Karpas-422 (cell line): ENCODE results near the gene RHO. TPM values are rescaled to one million over a fixed set of nuclear protein-coding genes. Genes with fewer than 3 reads are reported as not detected.

ENCODE experiments used
- DNase-seq: peaks from one replicate; pipeline ENCODE4 v3.0.0-alpha.2; 2015
- H2AFZ ChIP-seq: fragments of 200-600 bp; sonication (generic); 2 replicates; pipeline ENCODE4 v1.6.1; 2014; ENCODE audit warnings: antibody characterized with exemption, low read length, mixed read lengths
- H3K27ac ChIP-seq: fragments of 200-600 bp; sonication (generic); 2 replicates; pipeline ENCODE4 v1.5.1; 2014; ENCODE audit warnings: mild to moderate bottlenecking, low read length, moderate library complexity
- H3K27me3 ChIP-seq: fragments of 200-600 bp; sonication (generic); 2 replicates; pipeline ENCODE4 v1.6.1; 2014; ENCODE audit warnings: low read length, mixed read lengths
- H3K36me3 ChIP-seq: fragments of 200-600 bp; sonication (generic); 2 replicates; pipeline ENCODE4 v1.6.1; 2014; ENCODE audit warnings: low read length, mixed read lengths; ENCODE audit not compliant: insufficient read depth
- H3K4me1 ChIP-seq: fragments of 200-600 bp; sonication (generic); 2 replicates; pipeline ENCODE4 v1.6.1; 2014; ENCODE audit warnings: mild to moderate bottlenecking, low read length, mixed read lengths
- H3K4me2 ChIP-seq: fragments of 200-600 bp; sonication (generic); 2 replicates; pipeline ENCODE4 v1.6.1; 2014; ENCODE audit warnings: low read length, low read depth, mild to moderate bottlenecking; ENCODE audit not compliant: poor library complexity, severe bottlenecking
- H3K4me3 ChIP-seq: fragments of 200-600 bp; sonication (generic); 2 replicates; pipeline ENCODE4 v1.5.1; 2014; ENCODE audit warnings: mild to moderate bottlenecking, antibody characterized with exemption, low read length, mixed read lengths
- H3K79me2 ChIP-seq: fragments of 200-600 bp; sonication (generic); 2 replicates; pipeline ENCODE4 v1.6.1; 2014; ENCODE audit warnings: mild to moderate bottlenecking, low read length, mixed read lengths
- H3K9ac ChIP-seq: fragments of 200-600 bp; sonication (generic); 2 replicates; pipeline ENCODE4 v1.6.0; 2014; ENCODE audit warnings: low read length
- H3K9me2 ChIP-seq: fragments of 200-600 bp; sonication (generic), shearing (Covaris generic); replicated peaks from 2 replicates; pipeline ENCODE4 v1.6.0; 2014; ENCODE audit warnings: mild to moderate bottlenecking, low read length, moderate library complexity; ENCODE audit not compliant: insufficient read depth
- H3K9me3 ChIP-seq: fragments of 300-700, 200-600 bp; sonication (generic); 2 replicates; pipeline ENCODE4 v1.6.1; 2014; ENCODE audit warnings: low read length, mixed read lengths
- H4K20me1 ChIP-seq: fragments of 200-600 bp; sonication (generic); 2 replicates; pipeline ENCODE4 v1.6.1; 2014; ENCODE audit warnings: mild to moderate bottlenecking, antibody characterized with exemption, low read length, low read depth; ENCODE audit not compliant: insufficient read depth
- total RNA-seq: library from RNA; depleted of rRNA; stranded (reverse); fragments of >200 nt; shearing (Covaris generic); gene quantifications from 2 replicates; pipeline ENCODE4 v1.2.3, GENCODE V29; 2014; ENCODE audit warnings: low replicate concordance

Gene RHO
- total RNA-seq, 1 experiment from 2014 or later, result not detected

DNA sequence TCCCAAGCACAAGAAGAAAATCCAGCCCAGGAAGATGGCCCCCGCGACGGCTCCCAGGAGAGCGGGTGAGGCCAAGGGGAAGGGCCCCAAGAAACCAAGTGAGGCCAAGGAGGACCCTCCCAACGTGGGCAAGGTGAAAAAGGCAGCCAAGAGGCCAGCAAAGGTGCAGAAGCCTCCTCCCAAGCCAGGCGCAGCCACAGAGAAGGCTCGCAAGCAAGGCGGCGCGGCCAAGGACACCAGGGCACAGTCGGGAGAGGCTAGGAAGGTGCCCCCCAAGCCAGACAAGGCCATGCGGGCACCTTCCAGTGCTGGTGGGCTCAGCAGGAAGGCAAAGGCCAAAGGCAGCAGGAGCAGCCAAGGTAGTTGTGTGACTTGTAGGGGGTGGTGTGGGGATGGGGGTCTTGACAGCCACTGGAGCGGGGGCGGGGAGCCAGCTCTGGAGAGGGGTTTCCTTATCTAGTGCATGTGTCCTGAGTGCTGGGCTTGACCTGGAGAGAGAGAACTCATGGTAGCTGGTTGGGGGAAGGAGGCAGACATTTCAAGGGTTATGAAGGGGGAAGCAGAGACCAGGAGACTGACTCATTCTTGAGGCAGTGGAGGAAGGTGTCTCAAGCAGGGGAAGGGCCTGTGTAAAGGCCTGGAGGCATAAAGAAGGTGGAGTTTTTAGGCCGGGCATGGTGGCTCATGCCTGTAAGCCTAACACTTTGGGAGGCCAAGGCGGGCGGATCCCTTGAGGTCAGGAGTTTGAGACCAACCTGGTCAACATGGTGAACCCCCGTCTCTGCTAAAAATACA lies 20.8 kb downstream of the RHO start:
- no peaks in the 10 kb centered on the region for H3K9me2 ChIP-seq
- no peaks in the 10 kb centered on the region for H3K36me3 ChIP-seq
- no peaks in the 10 kb centered on the region for H4K20me1 ChIP-seq
- no peak for DNase-seq
- no peaks in the 10 kb centered on the region for H3K9me3 ChIP-seq
- no peak overlapping the region for H3K27ac ChIP-seq
- H3K27me3 ChIP-seq, result no peaks in the 10 kb centered on the region; the same call in 1 of the 2 replicates
- no peaks in the 10 kb centered on the region for H3K79me2 ChIP-seq
- H3K4me2 ChIP-seq, result no peak overlapping the region
- H3K9ac ChIP-seq, result no peak overlapping the region
- peaks cover 11% of the 10 kb centered on the region for H3K4me1 ChIP-seq
- H2AFZ ChIP-seq, result no peak overlapping the region
- no peak overlapping the region for H3K4me3 ChIP-seq

DNA sequence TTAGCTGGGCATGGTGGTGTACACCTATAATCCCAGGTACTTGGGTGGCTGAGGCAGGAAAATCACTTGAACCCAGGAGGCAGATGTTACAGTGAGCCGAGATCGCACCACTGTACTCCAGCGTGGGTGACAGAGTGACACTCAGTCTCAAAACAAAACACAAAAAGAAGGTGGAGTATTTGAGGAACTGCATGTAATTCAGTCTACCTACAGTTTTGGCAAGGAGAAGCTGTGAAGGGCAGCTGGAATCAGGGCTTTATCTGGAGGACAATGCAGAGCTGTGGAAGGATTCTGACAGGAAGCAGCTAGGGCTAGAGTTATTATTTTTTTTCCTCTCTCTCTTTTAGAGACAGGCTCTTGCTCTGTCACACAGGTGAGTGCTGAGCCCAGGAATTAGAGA lies 21.4 kb downstream of the RHO start:
- H3K4me1 ChIP-seq, result peaks cover 12% of the 10 kb centered on the region
- H2AFZ ChIP-seq, result no peak overlapping the region
- H3K36me3 ChIP-seq, result no peaks in the 10 kb centered on the region
- H3K27ac ChIP-seq, result no peak overlapping the region
- DNase-seq, result no peak
- H3K9me3 ChIP-seq, result no peaks in the 10 kb centered on the region
- no peaks in the 10 kb centered on the region for H3K9me2 ChIP-seq
- H3K79me2 ChIP-seq, result no peaks in the 10 kb centered on the region
- no peak overlapping the region for H3K4me2 ChIP-seq
- H4K20me1 ChIP-seq, result no peaks in the 10 kb centered on the region
- H3K4me3 ChIP-seq, result no peak overlapping the region
- H3K9ac ChIP-seq, result no peak overlapping the region
- H3K27me3 ChIP-seq, result no peaks in the 10 kb centered on the region; the same call in 1 of the 2 replicates

GRCh38 chr3:129552287-129553050 lies 24.0 kb downstream of the RHO start:
- Histone ChIP-seq H3K4me2 (no peak overlapping the region), H3K36me3 (no peaks in the 10 kb centered on the region), H3K9me2 (no peaks in the 10 kb centered on the region), H3K9me3 (no peaks in the 10 kb centered on the region), H3K4me1 (peaks cover 12% of the 10 kb centered on the region), H3K4me3 (no peak overlapping the region), H3K9ac (no peak overlapping the region; the same call in 1 of the 2 replicates), H4K20me1 (no peaks in the 10 kb centered on the region), H3K79me2 (no peaks in the 10 kb centered on the region), H3K27me3 (no peaks in the 10 kb centered on the region; the same call in 1 of the 2 replicates), H2AFZ (no peak overlapping the region), H3K27ac (no peak overlapping the region)
- no peak for DNase-seq

DNA sequence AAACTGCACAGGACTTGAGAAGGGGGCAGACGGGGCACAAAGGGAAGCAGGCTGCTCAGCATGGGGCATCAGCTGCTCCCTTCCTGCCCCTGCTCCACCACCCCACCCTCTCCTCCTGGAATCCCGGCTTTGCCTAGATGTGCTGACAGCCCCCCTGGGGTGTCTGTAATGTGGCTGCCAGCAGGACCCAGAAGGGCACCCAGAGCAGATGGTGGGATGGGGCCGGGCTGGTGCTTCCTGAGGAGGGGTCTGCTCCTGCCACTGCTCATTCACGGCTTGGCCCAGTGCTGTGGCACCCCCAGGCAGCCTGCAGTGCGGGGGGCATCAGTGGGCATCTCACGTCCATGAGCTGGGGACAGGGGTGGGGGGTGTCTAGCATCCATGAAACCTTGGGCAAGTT lies 24.7 kb downstream of the RHO start:
- H2AFZ ChIP-seq, result no peak overlapping the region

GRCh38 chr3:129553719-129554118 lies 25.3 kb downstream of the RHO start:
- peak; percentile 49 for DNase-seq
- Histone ChIP-seq H3K9me2 (no peaks in the 10 kb centered on the region), H3K79me2 (no peaks in the 10 kb centered on the region), H3K4me1 (peaks cover 19% of the 10 kb centered on the region), H3K4me2 (peak overlapping the region; percentile 39), H3K36me3 (no peaks in the 10 kb centered on the region), H4K20me1 (0 out of 2 replicates have a peak, but pooled peaks cover 4% of the 10 kb centered on the region), H3K4me3 (no peak overlapping the region), H3K9ac (no peak overlapping the region), H3K27ac (no peak overlapping the region), H2AFZ (0 out of 2 replicates have a peak overlapping the region, but pooled peaks have one; percentile 32), H3K9me3 (no peaks in the 10 kb centered on the region), H3K27me3 (no peaks in the 10 kb centered on the region; the same call in 1 of the 2 replicates)

More for the DNA sequence above, 24.7 kb downstream of the RHO start:
- Histone ChIP-seq H3K27me3 (no peaks in the 10 kb centered on the region; the same call in 1 of the 2 replicates), H3K36me3 (no peaks in the 10 kb centered on the region), H3K9me3 (no peaks in the 10 kb centered on the region), H3K79me2 (no peaks in the 10 kb centered on the region), H3K4me2 (no peak overlapping the region), H3K9me2 (no peaks in the 10 kb centered on the region), H3K9ac (no peak overlapping the region), H3K4me3 (no peak overlapping the region), H3K4me1 (peaks cover 13% of the 10 kb centered on the region), H4K20me1 (0 out of 2 replicates have a peak, but pooled peaks cover 1% of the 10 kb centered on the region), H3K27ac (no peak overlapping the region)
- DNase-seq, result no peak

- H3K4me1 ChIP-seq, result peaks cover 27% of the 10 kb centered on the region
- H3K79me2 ChIP-seq, result no peaks in the 10 kb centered on the region
- no peak overlapping the region for H3K9ac ChIP-seq
- H3K9me2 ChIP-seq, result no peaks in the 10 kb centered on the region
- H3K27ac ChIP-seq, result no peak overlapping the region
- H3K9me3 ChIP-seq, result no peaks in the 10 kb centered on the region
- 0 out of 2 replicates have a peak, but pooled peaks cover 4% of the 10 kb centered on the region for H4K20me1 ChIP-seq
- H3K36me3 ChIP-seq, result no peaks in the 10 kb centered on the region
- no peak overlapping the region for H3K4me3 ChIP-seq
- H2AFZ ChIP-seq, result 0 out of 2 replicates have a peak overlapping the region, but pooled peaks have one; percentile 32
- H3K4me2 ChIP-seq, result peak overlapping the region; percentile 39
- DNase-seq, result no peak
- no peaks in the 10 kb centered on the region; the same call in 1 of the 2 replicates for H3K27me3 ChIP-seq
Observed at GRCh38 chr3:129554356-129555152, 26.1 kb downstream of the RHO start.

DNA sequence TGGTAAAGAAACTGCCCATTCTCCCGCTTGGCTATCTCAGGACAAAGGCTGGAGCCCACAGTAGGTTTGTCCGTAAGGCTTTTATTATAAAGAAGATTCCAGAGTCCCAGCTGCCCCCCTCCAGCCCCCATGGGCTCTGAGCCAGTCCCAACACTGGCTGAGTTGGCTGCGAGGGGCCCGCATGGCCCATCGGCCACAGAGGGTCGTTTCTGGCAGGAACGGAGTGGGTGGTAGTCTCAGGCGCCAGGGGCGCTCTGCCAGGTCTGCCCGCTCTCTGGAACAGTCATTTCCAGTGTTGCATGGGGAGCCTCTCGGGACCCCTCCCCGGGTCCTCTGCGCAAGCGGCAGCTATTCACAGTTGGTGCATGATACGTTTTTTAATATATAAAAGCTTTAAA lies 26.7 kb downstream of the RHO start:
- H3K9me2 ChIP-seq, result no peaks in the 10 kb centered on the region
- DNase-seq, result no peak
- no peak overlapping the region for H3K4me3 ChIP-seq
- H3K4me2 ChIP-seq, result no peak overlapping the region
- H3K27me3 ChIP-seq, result no peaks in the 10 kb centered on the region; the same call in 1 of the 2 replicates
- H3K4me1 ChIP-seq, result peaks cover 27% of the 10 kb centered on the region
- H2AFZ ChIP-seq, result no peak overlapping the region
- H3K36me3 ChIP-seq, result no peaks in the 10 kb centered on the region
- H3K9ac ChIP-seq, result no peak overlapping the region
- 0 out of 2 replicates have a peak, but pooled peaks cover 4% of the 10 kb centered on the region for H4K20me1 ChIP-seq
- no peaks in the 10 kb centered on the region for H3K9me3 ChIP-seq
- H3K27ac ChIP-seq, result no peak overlapping the region
- no peaks in the 10 kb centered on the region for H3K79me2 ChIP-seq
